ENCODE results near the gene FXR2.

FXR2 gene

GRCh38 chr17:7548585-7549400 lies 65.9 kb downstream of the FXR2 start, which contains the start of gene TNFSF12:
Gene TNFSF12 (plus strand): TSS chr17:7549058. CDS start chr17:7549154, 96 bp downstream.
- no peak for DNase-seq (ENCODE audit: low read depth)

- DNase-seq (ENCODE audit: low read depth): no peak
These were observed 69.8 kb downstream of the FXR2 start for GRCh38 chr17:7544911-7545310.

Data from HS-27A (cell line).